GM23338 (cell line): ENCODE results near the gene SRP68. TPM values are rescaled to one million over a fixed set of nuclear protein-coding genes. Genes with fewer than 3 reads are reported as not detected.
A peak's percentile ranks its signal among the peaks of the same experiment; 100 is the strongest.

Experiments
- ATAC-seq: fragments of 200-7000 bp; cut with Tn5 transposase; 3 replicates; pipeline ENCODE4 v1.9.1; 2020
- DNase-seq: peaks from one replicate; pipeline ENCODE4 v3.0.0-alpha.2; 2015; ENCODE audit warnings: low spot score
- H2AFZ ChIP-seq: fragments of 200-600 bp; sonication (generic); 2 replicates; pipeline ENCODE4 v1.8.0; 2016; ENCODE audit warnings: antibody characterized with exemption, mild to moderate bottlenecking, moderate library complexity
- H3F3A ChIP-seq: fragments of 200-600 bp; sonication (generic); replicated peaks from 2 replicates; pipeline ENCODE4 v1.8.0; 2017; ENCODE audit warnings: antibody characterized with exemption, mixed run types, low read depth
- H3K27ac ChIP-seq: fragments of 200-600 bp; sonication (generic); 2 replicates; pipeline ENCODE4 v1.6.1; 2016; ENCODE audit warnings: low read depth
- H3K27me3 ChIP-seq: fragments of 200-600 bp; sonication (generic); 2 replicates; pipeline ENCODE4 v1.8.0; 2016; ENCODE audit warnings: mild to moderate bottlenecking, mixed run types, moderate library complexity; ENCODE audit not compliant: insufficient read depth
- H3K36me3 ChIP-seq: fragments of 200-600 bp; sonication (generic); 2 replicates; pipeline ENCODE4 v1.8.0; 2016; ENCODE audit warnings: mild to moderate bottlenecking; ENCODE audit not compliant: insufficient read depth
- H3K4me1 ChIP-seq: fragments of 200-600 bp; sonication (generic); 2 replicates; pipeline ENCODE4 v1.8.0; 2016; ENCODE audit warnings: mild to moderate bottlenecking, moderate library complexity; ENCODE audit not compliant: insufficient read depth
- H3K4me2 ChIP-seq: fragments of 200-600 bp; sonication (generic); 2 replicates; pipeline ENCODE4 v1.7.1; 2017; ENCODE audit warnings: mixed run types
- H3K4me3 ChIP-seq: fragments of 200-600 bp; sonication (generic); 2 replicates; pipeline ENCODE4 v1.6.1; 2016; ENCODE audit warnings: mixed run types
- H3K79me2 ChIP-seq: fragments of 200-600 bp; sonication (generic); replicated peaks from 2 replicates; pipeline ENCODE4 v1.8.0; 2017; ENCODE audit warnings: mild to moderate bottlenecking; ENCODE audit not compliant: insufficient read depth
- H3K9me2 ChIP-seq: fragments of 200-600 bp; sonication (generic); 2 replicates; pipeline ENCODE4 v1.8.0; 2017; ENCODE audit not compliant: insufficient read depth
- H4K20me1 ChIP-seq: fragments of 200-600 bp; sonication (generic); replicated peaks from 2 replicates; pipeline ENCODE4 v1.8.0; 2017; ENCODE audit warnings: mild to moderate bottlenecking; ENCODE audit not compliant: insufficient read depth
- H3K27ac Mint-ChIP-seq: 2 replicates; pipeline ENCODE4 v1.8.0; 2020; ENCODE audit warnings: inconsistent platforms, mild to moderate bottlenecking, moderate library complexity, mixed read lengths
- H3K27me3 Mint-ChIP-seq: 3 replicates; pipeline ENCODE4 v1.8.0; 2022; ENCODE audit warnings: low read depth, mild to moderate bottlenecking, moderate library complexity, mixed read lengths, inconsistent platforms; ENCODE audit not compliant: insufficient read depth, poor library complexity
- H3K36me3 Mint-ChIP-seq: 3 replicates; pipeline ENCODE4 v1.8.0; 2021; ENCODE audit warnings: low read depth, mild to moderate bottlenecking, inconsistent platforms, moderate library complexity, mixed read lengths
- H3K4me1 Mint-ChIP-seq: 3 replicates; pipeline ENCODE4 v1.8.0; 2020; ENCODE audit warnings: mild to moderate bottlenecking, inconsistent platforms, mixed read lengths
- H3K4me3 Mint-ChIP-seq: 3 replicates; pipeline ENCODE4 v1.8.0; 2021; ENCODE audit warnings: moderate library complexity, mild to moderate bottlenecking, inconsistent platforms, mixed read lengths
- H3K9me3 Mint-ChIP-seq: 3 replicates; pipeline ENCODE4 v1.8.0; 2020; ENCODE audit warnings: moderate library complexity, mild to moderate bottlenecking, inconsistent platforms, mixed read lengths
- CTCF ChIP-seq, 2 experiments: fragments of 200-600 bp in 1 of 2; sonication (generic) in 1 of 2; conservative IDR thresholded peaks; 2 replicates each; pipeline versions ENCODE4 v1.5.1 to v1.6.1; 2016 to 2017; ENCODE audit warnings: antibody characterized with exemption in 2 of 2, low read depth in 2 of 2, mild to moderate bottlenecking in 2 of 2, moderate library complexity in 1 of 2
- EZH2 ChIP-seq: fragments of 200-600 bp; sonication (generic); IDR thresholded peaks from one replicate; pipeline ENCODE4 v1.8.0; 2017; ENCODE audit warnings: antibody characterized with exemption, mild to moderate bottlenecking, low read depth; ENCODE audit not compliant: unreplicated experiment
- EZH2phosphoT487 ChIP-seq: fragments of 200-600 bp; sonication (generic); IDR thresholded peaks from one replicate; pipeline ENCODE4 v1.8.1; 2018; ENCODE audit warnings: antibody characterized with exemption; ENCODE audit not compliant: unreplicated experiment
- STAT1 ChIP-seq: IDR thresholded peaks from one replicate; pipeline ENCODE4 v1.6.1; 2016; ENCODE audit warnings: antibody characterized with exemption; ENCODE audit not compliant: unreplicated experiment
- ZNF114 ChIP-seq: fragments of 250-450 bp; sonication (Bioruptor Pico); IDR thresholded peaks from 2 replicates; pipeline ENCODE4 v1.5.0; 2020; ENCODE audit warnings: mild to moderate bottlenecking, moderate library complexity
- polyA plus RNA-seq: library from polyadenylated mRNA; unstranded; fragments of >200 nt; fragmentation: Nextera tagmentation; extraction: Ambion mirVana; gene quantifications from 2 replicates; pipeline ENCODE4 v1.2.1, GENCODE V29; 2016
- total RNA-seq: library from RNA; depleted of rRNA; stranded (reverse); fragments of >200 nt; shearing (Covaris generic); gene quantifications from 2 replicates; pipeline ENCODE4 v1.2.3, GENCODE V29; 2014
- TF ChIP-seq, protein P1 (sequence below): IDR thresholded peaks from 2 replicates; pipeline ENCODE4 v1.6.1; 2016; ENCODE audit warnings: antibody characterized with exemption
- TF ChIP-seq, protein P2 (sequence below): fragments of 250-450 bp; sonication (Bioruptor Pico); IDR thresholded peaks from 2 replicates; pipeline ENCODE4 v1.5.0; 2020; ENCODE audit warnings: mild to moderate bottlenecking, moderate library complexity

The SRP68 gene
- total and polyA plus RNA-seq, 2 experiments from 2014 or later, result 30.7 to 62.8 TPM

GRCh38 chr17:76014100-76014924 is 58.0 kb downstream of the SRP68 start:
- TF ChIP-seq, protein P1, sequence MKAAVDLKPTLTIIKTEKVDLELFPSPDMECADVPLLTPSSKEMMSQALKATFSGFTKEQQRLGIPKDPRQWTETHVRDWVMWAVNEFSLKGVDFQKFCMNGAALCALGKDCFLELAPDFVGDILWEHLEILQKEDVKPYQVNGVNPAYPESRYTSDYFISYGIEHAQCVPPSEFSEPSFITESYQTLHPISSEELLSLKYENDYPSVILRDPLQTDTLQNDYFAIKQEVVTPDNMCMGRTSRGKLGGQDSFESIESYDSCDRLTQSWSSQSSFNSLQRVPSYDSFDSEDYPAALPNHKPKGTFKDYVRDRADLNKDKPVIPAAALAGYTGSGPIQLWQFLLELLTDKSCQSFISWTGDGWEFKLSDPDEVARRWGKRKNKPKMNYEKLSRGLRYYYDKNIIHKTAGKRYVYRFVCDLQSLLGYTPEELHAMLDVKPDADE, result no peak
- TF ChIP-seq CTCF (conservative IDR thresholded peaks at IDR 0.05; ENCODE audit: low read depth in 2 of 2), result peak; percentile 74 to 98
- Histone ChIP-seq H3K36me3 (no peaks in the 10 kb centered on the region), H4K20me1 (no peaks in the 10 kb centered on the region), H3K4me3 (no peak overlapping the region), H2AFZ (peak overlapping the region; percentile 90; the same call in 1 of the 2 replicates), H3K9me2 (no peaks in the 10 kb centered on the region), H3K4me1 (no peaks in the 10 kb centered on the region), H3F3A (0 out of 2 replicates have a peak, but pooled peaks cover 6% of the 10 kb centered on the region), H3K27me3 (no peaks in the 10 kb centered on the region), H3K79me2 (no peaks in the 10 kb centered on the region), H3K27ac (no peak overlapping the region), H3K4me2 (no peak overlapping the region)
- no peak overlapping the region for H3K4me3 Mint-ChIP-seq
- H3K9me3 Mint-ChIP-seq, result no peaks in the 10 kb centered on the region; the same call in 1 of the 3 replicates
- peaks cover 3% of the 10 kb centered on the region for H3K4me1 Mint-ChIP-seq
- no peak overlapping the region for H3K27ac Mint-ChIP-seq
- no peaks in the 10 kb centered on the region; the same call in 2 of the 3 replicates for H3K36me3 Mint-ChIP-seq
- ATAC-seq (peak; percentile 97), DNase-seq (peak; percentile 96)
- H3K27me3 Mint-ChIP-seq, result peaks cover 9% of the 10 kb centered on the region

DNA sequence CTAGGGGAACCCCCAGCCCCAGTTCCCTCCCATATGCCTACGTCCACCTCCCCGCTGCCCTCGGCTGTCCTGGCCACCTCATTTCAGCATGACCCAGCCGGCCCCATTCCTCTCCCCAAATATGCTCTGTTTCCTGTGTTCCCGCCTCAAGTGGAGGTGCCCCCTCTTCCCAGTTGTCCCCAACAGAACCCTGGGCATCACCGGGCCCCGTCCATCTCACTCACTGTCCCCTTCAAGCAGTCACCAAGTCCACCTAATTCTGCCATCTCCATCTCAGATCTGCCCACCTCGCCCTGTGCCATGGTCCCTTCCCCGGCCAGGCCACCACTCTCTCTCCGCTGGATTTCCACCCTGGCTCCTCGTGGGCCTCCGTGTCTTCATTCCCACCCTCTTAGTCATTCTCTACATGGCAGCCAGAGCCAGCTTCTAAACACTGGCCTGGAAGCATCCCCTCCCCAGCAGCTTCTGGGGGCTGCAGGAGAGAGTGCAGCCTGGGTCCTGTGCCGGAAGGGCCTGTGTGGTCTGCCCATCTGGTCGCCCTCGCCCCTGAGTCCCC is 58.9 kb downstream of the SRP68 start:
- H3K4me1 ChIP-seq, result no peaks in the 10 kb centered on the region
- Mint-ChIP-seq H3K9me3 (no peaks in the 10 kb centered on the region; the same call in 1 of the 3 replicates), H3K4me1 (peaks cover 3% of the 10 kb centered on the region), H3K27me3 (peaks cover 11% of the 10 kb centered on the region), H3K4me3 (no peak overlapping the region), H3K36me3 (no peaks in the 10 kb centered on the region; the same call in 2 of the 3 replicates), H3K27ac (no peak overlapping the region)
- H3K4me2 ChIP-seq, result no peak overlapping the region
- DNase-seq (no peak), ATAC-seq (no peak)
- 0 out of 2 replicates have a peak, but pooled peaks cover 6% of the 10 kb centered on the region for H3F3A ChIP-seq
- no peak overlapping the region for H3K4me3 ChIP-seq
- no peaks in the 10 kb centered on the region for H4K20me1 ChIP-seq
- H3K27me3 ChIP-seq, result no peaks in the 10 kb centered on the region
- no peak overlapping the region for H3K27ac ChIP-seq
- no peaks in the 10 kb centered on the region for H3K36me3 ChIP-seq
- H3K79me2 ChIP-seq, result no peaks in the 10 kb centered on the region
- H2AFZ ChIP-seq, result no peak overlapping the region; the same call in 1 of the 2 replicates
- H3K9me2 ChIP-seq, result no peaks in the 10 kb centered on the region
- TF ChIP-seq EZH2phosphoT487, result no peak
- TF ChIP-seq, protein P2, sequence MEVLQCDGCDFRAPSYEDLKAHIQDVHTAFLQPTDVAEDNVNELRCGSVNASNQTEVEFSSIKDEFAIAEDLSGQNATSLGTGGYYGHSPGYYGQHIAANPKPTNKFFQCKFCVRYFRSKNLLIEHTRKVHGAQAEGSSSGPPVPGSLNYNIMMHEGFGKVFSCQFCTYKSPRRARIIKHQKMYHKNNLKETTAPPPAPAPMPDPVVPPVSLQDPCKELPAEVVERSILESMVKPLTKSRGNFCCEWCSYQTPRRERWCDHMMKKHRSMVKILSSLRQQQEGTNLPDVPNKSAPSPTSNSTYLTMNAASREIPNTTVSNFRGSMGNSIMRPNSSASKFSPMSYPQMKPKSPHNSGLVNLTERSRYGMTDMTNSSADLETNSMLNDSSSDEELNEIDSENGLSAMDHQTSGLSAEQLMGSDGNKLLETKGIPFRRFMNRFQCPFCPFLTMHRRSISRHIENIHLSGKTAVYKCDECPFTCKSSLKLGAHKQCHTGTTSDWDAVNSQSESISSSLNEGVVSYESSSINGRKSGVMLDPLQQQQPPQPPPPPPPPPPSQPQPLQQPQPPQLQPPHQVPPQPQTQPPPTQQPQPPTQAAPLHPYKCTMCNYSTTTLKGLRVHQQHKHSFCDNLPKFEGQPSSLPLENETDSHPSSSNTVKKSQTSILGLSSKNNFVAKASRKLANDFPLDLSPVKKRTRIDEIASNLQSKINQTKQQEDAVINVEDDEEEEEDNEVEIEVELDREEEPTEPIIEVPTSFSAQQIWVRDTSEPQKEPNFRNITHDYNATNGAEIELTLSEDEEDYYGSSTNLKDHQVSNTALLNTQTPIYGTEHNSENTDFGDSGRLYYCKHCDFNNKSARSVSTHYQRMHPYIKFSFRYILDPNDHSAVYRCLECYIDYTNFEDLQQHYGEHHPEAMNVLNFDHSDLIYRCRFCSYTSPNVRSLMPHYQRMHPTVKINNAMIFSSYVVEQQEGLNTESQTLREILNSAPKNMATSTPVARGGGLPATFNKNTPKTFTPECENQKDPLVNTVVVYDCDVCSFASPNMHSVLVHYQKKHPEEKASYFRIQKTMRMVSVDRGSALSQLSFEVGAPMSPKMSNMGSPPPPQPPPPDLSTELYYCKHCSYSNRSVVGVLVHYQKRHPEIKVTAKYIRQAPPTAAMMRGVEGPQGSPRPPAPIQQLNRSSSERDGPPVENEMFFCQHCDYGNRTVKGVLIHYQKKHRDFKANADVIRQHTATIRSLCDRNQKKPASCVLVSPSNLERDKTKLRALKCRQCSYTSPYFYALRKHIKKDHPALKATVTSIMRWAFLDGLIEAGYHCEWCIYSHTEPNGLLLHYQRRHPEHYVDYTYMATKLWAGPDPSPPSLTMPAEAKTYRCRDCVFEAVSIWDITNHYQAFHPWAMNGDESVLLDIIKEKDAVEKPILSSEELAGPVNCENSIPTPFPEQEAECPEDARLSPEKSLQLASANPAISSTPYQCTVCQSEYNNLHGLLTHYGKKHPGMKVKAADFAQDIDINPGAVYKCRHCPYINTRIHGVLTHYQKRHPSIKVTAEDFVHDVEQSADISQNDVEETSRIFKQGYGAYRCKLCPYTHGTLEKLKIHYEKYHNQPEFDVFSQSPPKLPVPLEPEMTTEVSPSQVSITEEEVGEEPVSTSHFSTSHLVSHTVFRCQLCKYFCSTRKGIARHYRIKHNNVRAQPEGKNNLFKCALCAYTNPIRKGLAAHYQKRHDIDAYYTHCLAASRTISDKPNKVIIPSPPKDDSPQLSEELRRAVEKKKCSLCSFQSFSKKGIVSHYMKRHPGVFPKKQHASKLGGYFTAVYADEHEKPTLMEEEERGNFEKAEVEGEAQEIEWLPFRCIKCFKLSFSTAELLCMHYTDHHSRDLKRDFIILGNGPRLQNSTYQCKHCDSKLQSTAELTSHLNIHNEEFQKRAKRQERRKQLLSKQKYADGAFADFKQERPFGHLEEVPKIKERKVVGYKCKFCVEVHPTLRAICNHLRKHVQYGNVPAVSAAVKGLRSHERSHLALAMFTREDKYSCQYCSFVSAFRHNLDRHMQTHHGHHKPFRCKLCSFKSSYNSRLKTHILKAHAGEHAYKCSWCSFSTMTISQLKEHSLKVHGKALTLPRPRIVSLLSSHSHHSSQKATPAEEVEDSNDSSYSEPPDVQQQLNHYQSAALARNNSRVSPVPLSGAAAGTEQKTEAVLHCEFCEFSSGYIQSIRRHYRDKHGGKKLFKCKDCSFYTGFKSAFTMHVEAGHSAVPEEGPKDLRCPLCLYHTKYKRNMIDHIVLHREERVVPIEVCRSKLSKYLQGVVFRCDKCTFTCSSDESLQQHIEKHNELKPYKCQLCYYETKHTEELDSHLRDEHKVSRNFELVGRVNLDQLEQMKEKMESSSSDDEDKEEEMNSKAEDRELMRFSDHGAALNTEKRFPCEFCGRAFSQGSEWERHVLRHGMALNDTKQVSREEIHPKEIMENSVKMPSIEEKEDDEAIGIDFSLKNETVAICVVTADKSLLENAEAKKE (CRISPR knock-in tag), result no peak
- no peak for TF ChIP-seq CTCF (conservative IDR thresholded peaks at IDR 0.05; ENCODE audit: low read depth in 2 of 2)
- TF ChIP-seq STAT1, result no peak
- TF ChIP-seq EZH2, result no peak
- no peak for TF ChIP-seq ZNF114 (CRISPR knock-in tag)
